Endothelial cell of umbilical vein (primary cell): ENCODE results near the gene IFITM5.
"Not testable (repeated sequence)": the region's sequence is repeated elsewhere in the genome, so short reads cannot be mapped to it uniquely, and the experiment has no call there.

Experiments
- CTCF ChIP-seq, 2 donors: IDR thresholded peaks; 1 replicate in 1 of 2; 2 replicates in 1 of 2; pipeline ENCODE4 v1.5.1; 2011; ENCODE audit warnings: low read length in 2 of 2, mild to moderate bottlenecking in 2 of 2, moderate library complexity in 2 of 2, control low read depth in 1 of 2, inconsistent platforms in 1 of 2, low read depth in 1 of 2; ENCODE audit not compliant: insufficient read depth in 1 of 2; ENCODE audit errors: extremely low read depth in 1 of 2
- EZH2 ChIP-seq: IDR thresholded peaks from 2 replicates; pipeline ENCODE4 v1.6.1; 2012; ENCODE audit warnings: borderline replicate concordance, low read depth, mild to moderate bottlenecking, moderate library complexity, low read length, inconsistent platforms; ENCODE audit not compliant: severe bottlenecking
- FOS ChIP-seq: IDR thresholded peaks from 2 replicates; pipeline ENCODE4 v1.6.1; 2011; ENCODE audit warnings: mild to moderate bottlenecking, low read length, moderate library complexity, borderline replicate concordance; ENCODE audit not compliant: insufficient read depth
- GATA2 ChIP-seq: IDR thresholded peaks from 2 replicates; pipeline ENCODE4 v1.7.0; 2011; ENCODE audit warnings: low read depth, mild to moderate bottlenecking, moderate library complexity, mixed read lengths, low read length; ENCODE audit not compliant: insufficient read length, insufficient read depth
- POLR2A ChIP-seq: IDR thresholded peaks from 2 replicates; pipeline ENCODE4 v1.6.1; 2012; ENCODE audit warnings: low read depth, mild to moderate bottlenecking, control low read depth, low read length

GRCh38 chr11:317668-318404 is 18.5 kb upstream of the IFITM5 start:
- TF ChIP-seq CTCF (IDR thresholded peaks at IDR 0.05; ENCODE audit: extremely low read depth in 1 of 2, insufficient read depth in 1 of 2, low read depth in 1 of 2, low read length in 2 of 2); FOS; GATA2; POLR2A; EZH2: not testable (repeated sequence)
